ENCODE data around the gene TNS3. TPM values are rescaled to one million over a fixed set of nuclear protein-coding genes. Genes with fewer than 3 reads are reported as not detected.

The TNS3 gene
- total and polyA plus RNA-seq, 10 of the 15 experiments (the other 5 are each of a cell fraction or from before 2014, with no cell fraction given): 0.27 to 2.7 (median 0.79) TPM

DNA sequence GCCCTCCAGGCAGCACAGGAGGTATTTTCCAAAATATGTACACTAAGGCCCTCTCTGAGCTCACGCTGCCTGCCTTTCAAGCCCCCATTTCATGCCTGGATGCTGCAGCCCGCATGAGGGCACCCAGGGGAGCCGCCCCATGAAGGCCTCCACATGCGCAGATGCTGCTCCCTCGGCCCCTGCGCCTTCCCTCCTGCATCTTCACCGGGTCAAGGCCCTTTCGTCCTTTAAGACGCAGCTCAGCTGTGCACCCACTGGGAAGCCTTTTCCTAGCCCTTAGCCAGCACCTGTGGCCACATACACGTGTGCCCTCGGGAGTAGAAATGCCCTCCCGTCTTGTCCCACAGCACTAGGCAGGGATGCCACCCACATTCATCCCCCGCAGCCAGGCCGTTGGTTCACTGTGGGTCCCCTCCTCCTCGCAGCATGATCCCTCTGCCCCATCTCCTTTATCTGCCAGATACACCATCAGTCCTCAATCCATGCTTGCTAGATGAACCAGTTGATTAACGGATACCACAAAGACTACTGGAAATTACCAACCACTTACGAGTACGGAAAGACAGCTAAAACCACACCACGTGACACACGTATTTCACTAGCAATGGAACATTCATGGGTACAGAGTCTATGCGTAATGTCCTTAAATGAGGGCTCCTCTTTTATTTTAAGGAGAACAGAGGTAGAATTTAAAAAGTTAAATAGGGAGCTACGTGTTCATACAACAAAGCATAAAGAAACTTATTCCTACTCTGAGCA lies 278.0 kb downstream of the TNS3 start:
- Histone ChIP-seq H3K9me3 (replicated peaks; ENCODE audit: control insufficient read depth, insufficient read depth, low read length) (no peaks in the 10 kb centered on the region; the same call in 2 of the 3 replicates), H3K36me3 (ENCODE audit: control insufficient read depth in 2 of 2, insufficient read depth in 2 of 2, low read length in 1 of 2) (no peaks in the 10 kb centered on the region), H4K20me1 (ENCODE audit: control insufficient read depth, insufficient read depth) (no peaks in the 10 kb centered on the region), H3K4me3 (no peak overlapping the region), H3K4me1 (ENCODE audit: control insufficient read depth, insufficient read depth, low read length) (no peaks in the 10 kb centered on the region), H3K4me2 (ENCODE audit: control insufficient read depth, insufficient read depth) (no peak overlapping the region), H3K79me2 (ENCODE audit: control insufficient read depth, insufficient read depth, low read length) (no peaks in the 10 kb centered on the region), H2AFZ (ENCODE audit: control insufficient read depth, low read depth, low read length) (no peak overlapping the region), H3K27ac (ENCODE audit: control insufficient read depth, insufficient read depth) (no peak overlapping the region), H3K27me3 (replicated peaks in 1 of 2; ENCODE audit: control insufficient read depth in 2 of 2, insufficient read depth in 2 of 2, low read length in 1 of 2) (no peaks in the 10 kb centered on the region; a peak in 1 of 4 replicates), H3K9ac (ENCODE audit: control insufficient read depth, insufficient read depth, low read length) (no peak overlapping the region)
- WGBS (ENCODE audit: insufficient coverage, insufficient replicate concordance, low lambda C conversion rate, missing lambda C conversion rate): 62% methylated on average over 22 of the region's 22 CpGs
- POLR2A ChIA-PET: no interaction called here
- in situ Hi-C loops (cut with MboI): no loop called here
- no TSS peak for BruUV-seq (replicated peaks)
- no peak for DNase-seq (ENCODE audit: low read depth, low spot score)
- no peak for ATAC-seq
- TF ChIP-seq RBBP5 (conservative IDR thresholded peaks at IDR 0.05): no peak
- TF ChIP-seq ZNF207 (IDR thresholded peaks at IDR 0.05; ENCODE audit: borderline replicate concordance): no peak
- no peak for TF ChIP-seq ZNF217 (IDR thresholded peaks at IDR 0.05)
- no peak for TF ChIP-seq GATAD2B (conservative IDR thresholded peaks at IDR 0.05; ENCODE audit: low read depth)
- TF ChIP-seq NKRF (conservative IDR thresholded peaks at IDR 0.05): no peak
- no peak for TF ChIP-seq NFYB (IDR thresholded peaks at IDR 0.05; ENCODE audit: insufficient read depth, low read depth, low read length)
- TF ChIP-seq ATF7 (IDR thresholded peaks at IDR 0.05; ENCODE audit: low read depth): no peak
- TF ChIP-seq, protein P1, sequence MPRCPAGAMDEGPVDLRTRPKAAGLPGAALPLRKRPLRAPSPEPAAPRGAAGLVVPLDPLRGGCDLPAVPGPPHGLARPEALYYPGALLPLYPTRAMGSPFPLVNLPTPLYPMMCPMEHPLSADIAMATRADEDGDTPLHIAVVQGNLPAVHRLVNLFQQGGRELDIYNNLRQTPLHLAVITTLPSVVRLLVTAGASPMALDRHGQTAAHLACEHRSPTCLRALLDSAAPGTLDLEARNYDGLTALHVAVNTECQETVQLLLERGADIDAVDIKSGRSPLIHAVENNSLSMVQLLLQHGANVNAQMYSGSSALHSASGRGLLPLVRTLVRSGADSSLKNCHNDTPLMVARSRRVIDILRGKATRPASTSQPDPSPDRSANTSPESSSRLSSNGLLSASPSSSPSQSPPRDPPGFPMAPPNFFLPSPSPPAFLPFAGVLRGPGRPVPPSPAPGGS (IDR thresholded peaks at IDR 0.05; ENCODE audit: borderline replicate concordance, insufficient read depth, low read depth, low read length, poor library complexity, severe bottlenecking): no peak
- TF ChIP-seq TCF12 (IDR thresholded peaks at IDR 0.05; ENCODE audit: low read depth, low read length): no peak
- no peak for TF ChIP-seq TARDBP (IDR thresholded peaks at IDR 0.05; ENCODE audit: borderline replicate concordance)
- TF ChIP-seq, protein P2, sequence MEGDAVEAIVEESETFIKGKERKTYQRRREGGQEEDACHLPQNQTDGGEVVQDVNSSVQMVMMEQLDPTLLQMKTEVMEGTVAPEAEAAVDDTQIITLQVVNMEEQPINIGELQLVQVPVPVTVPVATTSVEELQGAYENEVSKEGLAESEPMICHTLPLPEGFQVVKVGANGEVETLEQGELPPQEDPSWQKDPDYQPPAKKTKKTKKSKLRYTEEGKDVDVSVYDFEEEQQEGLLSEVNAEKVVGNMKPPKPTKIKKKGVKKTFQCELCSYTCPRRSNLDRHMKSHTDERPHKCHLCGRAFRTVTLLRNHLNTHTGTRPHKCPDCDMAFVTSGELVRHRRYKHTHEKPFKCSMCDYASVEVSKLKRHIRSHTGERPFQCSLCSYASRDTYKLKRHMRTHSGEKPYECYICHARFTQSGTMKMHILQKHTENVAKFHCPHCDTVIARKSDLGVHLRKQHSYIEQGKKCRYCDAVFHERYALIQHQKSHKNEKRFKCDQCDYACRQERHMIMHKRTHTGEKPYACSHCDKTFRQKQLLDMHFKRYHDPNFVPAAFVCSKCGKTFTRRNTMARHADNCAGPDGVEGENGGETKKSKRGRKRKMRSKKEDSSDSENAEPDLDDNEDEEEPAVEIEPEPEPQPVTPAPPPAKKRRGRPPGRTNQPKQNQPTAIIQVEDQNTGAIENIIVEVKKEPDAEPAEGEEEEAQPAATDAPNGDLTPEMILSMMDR (IDR thresholded peaks at IDR 0.05 in 2 of 3, conservative IDR thresholded peaks at IDR 0.05 in 1 of 3; ENCODE audit: control insufficient read depth in 2 of 3, extremely low read depth in 1 of 3, insufficient read depth in 1 of 3, low read depth in 3 of 3, low read length in 3 of 3): no peak
- TF ChIP-seq STAT3 (IDR thresholded peaks at IDR 0.05; ENCODE audit: low read depth, low read length): no peak
- FAIRE-seq: no peak
- intact Hi-C loops (cut with micrococcal nuclease; ENCODE audit: unreplicated experiment): no loop called here
- CTCF ChIA-PET: no interaction called here
- RAD21 ChIA-PET (ENCODE audit: unreplicated experiment): no interaction called here
- SMC1A ChIA-PET (ENCODE audit: uncharacterized antibody, unreplicated experiment): no interaction called here

Data from GM12878 (cell line).